ENCODE data around the gene MAP7. TPM values are rescaled to one million over a fixed set of nuclear protein-coding genes. Genes with fewer than 3 reads are reported as not detected.

MAP7 gene
- total RNA-seq, 1 donor from 2014 or later: 1.2 TPM

- H3K4me3 Mint-ChIP-seq (ENCODE audit: low read depth): no peak overlapping the region
- no peaks in the 10 kb centered on the region for H3K36me3 Mint-ChIP-seq (ENCODE audit: low read depth)
- peaks cover 7% of the 10 kb centered on the region for H3K4me1 Mint-ChIP-seq (ENCODE audit: low read depth)
- H3K27me3 Mint-ChIP-seq (ENCODE audit: low read depth): peaks cover 47% of the 10 kb centered on the region
- no peak for DNase-seq (ENCODE audit: low spot score)
- no peak overlapping the region for H3K27ac Mint-ChIP-seq
- no peaks in the 10 kb centered on the region for H3K9me3 Mint-ChIP-seq
- intact Hi-C loops (cut with micrococcal nuclease): no loop called here
Measured at GRCh38 chr6:136552054-136552453, 1.8 kb upstream of the MAP7 start.

DNA sequence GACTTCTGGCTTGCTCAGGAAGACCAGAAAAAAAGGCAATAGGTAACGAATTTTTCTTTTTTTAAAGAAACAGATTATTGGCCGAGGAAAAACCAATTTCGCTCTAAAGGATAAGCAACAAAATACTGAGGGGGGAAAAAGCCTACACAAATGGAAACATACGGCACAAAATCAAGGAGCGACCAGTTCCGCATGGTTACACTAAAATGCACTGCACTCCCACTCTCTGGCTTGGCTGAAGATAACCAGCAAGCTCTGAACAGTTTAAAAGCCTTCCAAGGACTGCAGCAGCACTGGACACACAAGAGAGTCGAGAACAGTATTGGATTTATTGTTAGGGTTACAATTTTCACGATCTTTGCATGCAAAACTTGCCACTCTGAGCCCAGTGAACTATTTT is 881 bp upstream of the MAP7 start:
- Mint-ChIP-seq H3K9me3 (no peaks in the 10 kb centered on the region), H3K4me3 (ENCODE audit: low read depth) (peak overlapping the region; percentile 41), H3K36me3 (ENCODE audit: low read depth) (no peaks in the 10 kb centered on the region), H3K27ac (no peak overlapping the region), H3K4me1 (ENCODE audit: low read depth) (peaks cover 7% of the 10 kb centered on the region), H3K27me3 (ENCODE audit: low read depth) (peaks cover 56% of the 10 kb centered on the region)
- no peak for DNase-seq (ENCODE audit: low spot score)
- intact Hi-C loops (cut with micrococcal nuclease): no loop called here

DNA sequence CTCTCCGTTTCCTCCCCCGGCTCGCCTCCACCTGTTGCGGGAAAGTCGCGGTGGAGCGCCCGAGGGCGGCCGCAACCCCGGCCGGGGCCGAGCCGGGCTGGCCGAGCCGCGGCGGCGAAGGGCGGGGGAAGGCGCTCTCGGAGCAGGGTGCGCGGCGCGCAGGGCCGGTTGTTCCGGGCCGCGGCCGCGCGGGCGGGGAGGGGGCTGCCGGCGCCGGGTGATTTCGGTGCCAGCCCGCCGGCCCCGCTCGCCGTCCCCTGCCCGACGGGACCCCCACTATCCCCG is 235 bp downstream of the MAP7 start:
- Mint-ChIP-seq H3K36me3 (ENCODE audit: low read depth) (no peaks in the 10 kb centered on the region), H3K9me3 (no peaks in the 10 kb centered on the region), H3K27ac (no peak overlapping the region), H3K27me3 (ENCODE audit: low read depth) (peaks cover 63% of the 10 kb centered on the region), H3K4me3 (ENCODE audit: low read depth) (no peak overlapping the region), H3K4me1 (ENCODE audit: low read depth) (peaks cover 7% of the 10 kb centered on the region)
- intact Hi-C loops (cut with micrococcal nuclease): no loop called here
- no peak for DNase-seq (ENCODE audit: low spot score)

DNA sequence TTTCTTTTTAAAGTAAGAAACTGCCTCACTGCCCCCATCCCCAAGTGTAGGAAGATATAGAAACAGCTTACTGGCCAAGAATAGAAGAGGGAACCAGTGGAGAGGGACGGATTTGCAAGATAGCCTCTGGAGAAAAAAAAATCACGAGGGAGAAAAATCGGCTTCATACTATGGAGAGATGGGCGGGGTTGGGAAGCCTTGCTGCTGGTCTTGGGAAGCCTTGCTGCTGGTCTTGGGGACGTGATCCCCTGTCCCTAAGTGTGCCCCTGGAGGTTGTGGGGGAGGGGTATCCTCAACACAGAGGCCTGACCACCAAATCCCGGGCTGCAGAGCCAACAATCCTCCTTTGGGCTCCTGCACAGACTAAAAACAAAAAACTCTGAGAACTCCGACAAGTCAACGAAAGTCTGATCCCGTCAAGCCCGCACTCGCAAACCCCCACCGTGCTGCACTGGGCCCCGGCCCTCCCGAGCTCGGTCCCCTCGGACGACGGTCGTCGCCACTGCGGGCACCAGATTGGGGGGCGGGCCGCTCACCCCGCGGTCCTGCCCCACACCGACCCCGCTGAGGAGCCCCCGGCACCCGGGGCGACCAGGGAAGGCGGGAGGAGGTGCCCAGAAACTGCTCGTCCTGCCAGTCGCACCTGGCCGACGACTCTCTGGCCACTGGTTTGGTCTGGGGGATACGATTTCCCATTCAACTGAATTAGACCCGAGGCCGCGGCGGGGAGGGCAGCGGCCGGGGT is 750 bp downstream of the MAP7 start:
- peaks cover 67% of the 10 kb centered on the region for H3K27me3 Mint-ChIP-seq (ENCODE audit: low read depth)
- no peak for DNase-seq (ENCODE audit: low spot score)
- H3K4me3 Mint-ChIP-seq (ENCODE audit: low read depth): peak overlapping the region; percentile 75
- H3K36me3 Mint-ChIP-seq (ENCODE audit: low read depth): no peaks in the 10 kb centered on the region
- no peaks in the 10 kb centered on the region for H3K9me3 Mint-ChIP-seq
- no peak overlapping the region for H3K27ac Mint-ChIP-seq
- intact Hi-C loops (cut with micrococcal nuclease): no loop called here
- H3K4me1 Mint-ChIP-seq (ENCODE audit: low read depth): peaks cover 7% of the 10 kb centered on the region

GRCh38 chr6:136548582-136549299 is 1.5 kb downstream of the MAP7 start:
- Mint-ChIP-seq H3K9me3 (no peaks in the 10 kb centered on the region), H3K4me1 (ENCODE audit: low read depth) (peaks cover 7% of the 10 kb centered on the region), H3K4me3 (ENCODE audit: low read depth) (peak overlapping the region; percentile 75), H3K27ac (no peak overlapping the region), H3K36me3 (ENCODE audit: low read depth) (no peaks in the 10 kb centered on the region), H3K27me3 (ENCODE audit: low read depth) (peaks cover 71% of the 10 kb centered on the region)
- no peak for DNase-seq (ENCODE audit: low spot score)
- intact Hi-C loops (cut with micrococcal nuclease): no loop called here

- Mint-ChIP-seq H3K27me3 (ENCODE audit: low read depth) (peaks cover 67% of the 10 kb centered on the region), H3K27ac (no peak overlapping the region), H3K4me1 (ENCODE audit: low read depth) (peaks cover 7% of the 10 kb centered on the region), H3K9me3 (no peaks in the 10 kb centered on the region), H3K36me3 (ENCODE audit: low read depth) (no peaks in the 10 kb centered on the region), H3K4me3 (ENCODE audit: low read depth) (no peak overlapping the region)
- no peak for DNase-seq (ENCODE audit: low spot score)
- intact Hi-C loops (cut with micrococcal nuclease): no loop called here
Measured at GRCh38 chr6:136547871-136548270, 2.4 kb downstream of the MAP7 start.

DNA sequence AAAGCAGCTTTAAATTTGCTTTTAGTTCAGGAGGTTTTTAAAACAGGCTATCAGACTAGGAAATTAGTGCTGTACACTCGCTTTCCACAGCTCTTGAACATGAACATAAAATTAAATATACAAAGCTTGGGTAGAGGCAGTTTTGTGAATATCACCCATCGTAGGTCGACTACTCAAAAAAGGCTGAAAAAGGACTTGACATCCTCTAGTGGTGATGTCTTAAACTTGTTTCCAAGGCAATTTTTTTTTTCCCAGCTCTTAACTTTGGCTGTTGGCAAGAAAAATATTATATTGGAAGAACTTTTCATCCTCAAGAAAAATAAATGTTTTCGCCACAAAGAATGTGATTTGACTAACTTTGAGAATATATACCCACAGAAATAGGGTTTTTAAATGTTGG is 2.9 kb downstream of the MAP7 start:
- no peak overlapping the region for H3K27ac Mint-ChIP-seq
- intact Hi-C loops (cut with micrococcal nuclease): no loop called here

GRCh38 chr6:136546331-136546730 is 3.9 kb downstream of the MAP7 start:
- Mint-ChIP-seq H3K27ac (no peak overlapping the region), H3K27me3 (ENCODE audit: low read depth) (peaks cover 59% of the 10 kb centered on the region), H3K4me3 (ENCODE audit: low read depth) (no peak overlapping the region), H3K9me3 (no peaks in the 10 kb centered on the region), H3K4me1 (ENCODE audit: low read depth) (peaks cover 6% of the 10 kb centered on the region), H3K36me3 (ENCODE audit: low read depth) (no peaks in the 10 kb centered on the region)
- intact Hi-C loops (cut with micrococcal nuclease): no loop called here
- no peak for DNase-seq (ENCODE audit: low spot score)

More for the DNA sequence above, 2.9 kb downstream of the MAP7 start:
- Mint-ChIP-seq H3K36me3 (ENCODE audit: low read depth) (no peaks in the 10 kb centered on the region), H3K4me1 (ENCODE audit: low read depth) (peaks cover 7% of the 10 kb centered on the region), H3K27me3 (ENCODE audit: low read depth) (peaks cover 63% of the 10 kb centered on the region), H3K9me3 (no peaks in the 10 kb centered on the region), H3K4me3 (ENCODE audit: low read depth) (no peak overlapping the region)
- no peak for DNase-seq (ENCODE audit: low spot score)

GRCh38 chr6:136544326-136544725 is 5.9 kb downstream of the MAP7 start:
- H3K4me3 Mint-ChIP-seq (ENCODE audit: low read depth): no peak overlapping the region
- no peak overlapping the region for H3K27ac Mint-ChIP-seq
- no peaks in the 10 kb centered on the region for H3K9me3 Mint-ChIP-seq
- peaks cover 6% of the 10 kb centered on the region for H3K4me1 Mint-ChIP-seq (ENCODE audit: low read depth)
- peaks cover 58% of the 10 kb centered on the region for H3K27me3 Mint-ChIP-seq (ENCODE audit: low read depth)
- intact Hi-C loops (cut with micrococcal nuclease): no loop called here
- no peak for DNase-seq (ENCODE audit: low spot score)
- H3K36me3 Mint-ChIP-seq (ENCODE audit: low read depth): no peaks in the 10 kb centered on the region

GRCh38 chr6:136541395-136541794 is 8.8 kb downstream of the MAP7 start:
- intact Hi-C loops (cut with micrococcal nuclease): no loop called here
- no peak overlapping the region for H3K27ac Mint-ChIP-seq
- H3K27me3 Mint-ChIP-seq (ENCODE audit: low read depth): peaks cover 35% of the 10 kb centered on the region
- no peaks in the 10 kb centered on the region for H3K9me3 Mint-ChIP-seq
- no peak overlapping the region for H3K4me3 Mint-ChIP-seq (ENCODE audit: low read depth)
- no peaks in the 10 kb centered on the region for H3K36me3 Mint-ChIP-seq (ENCODE audit: low read depth)
- no peaks in the 10 kb centered on the region for H3K4me1 Mint-ChIP-seq (ENCODE audit: low read depth)
- DNase-seq (ENCODE audit: low spot score): no peak

DNA sequence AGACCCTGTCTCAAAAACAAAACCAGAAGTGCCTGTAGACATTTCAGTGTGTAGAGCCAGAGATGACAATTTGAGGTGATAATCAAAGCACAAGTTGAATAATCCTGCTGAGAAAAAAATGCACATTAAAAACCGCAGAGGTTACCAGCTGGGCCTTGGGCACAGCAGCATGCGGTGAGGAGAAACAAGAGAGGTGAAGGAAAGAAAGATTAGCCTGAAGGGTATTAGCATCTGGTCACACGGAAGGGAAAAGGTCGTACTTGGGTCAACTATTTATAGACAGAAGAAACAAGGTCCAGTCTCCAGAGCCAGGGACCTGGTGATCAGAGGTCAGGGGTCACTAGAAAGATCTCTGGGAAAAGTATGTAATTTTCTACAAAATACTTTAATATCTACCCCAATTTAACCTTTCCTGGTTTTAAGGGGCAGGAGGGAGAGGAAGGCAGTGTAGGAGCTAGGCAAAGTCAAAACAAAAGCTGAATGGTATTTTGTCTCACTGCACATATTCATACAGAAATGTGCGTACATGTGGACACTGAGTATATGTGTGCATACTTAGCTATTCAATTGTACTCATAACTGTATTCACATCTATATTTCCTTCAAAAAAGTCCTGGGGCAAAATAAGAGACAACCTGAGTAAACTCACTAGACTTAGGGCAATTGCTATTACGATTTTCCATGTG is 10.1 kb downstream of the MAP7 start:
- Mint-ChIP-seq H3K27ac (no peak overlapping the region), H3K4me3 (ENCODE audit: low read depth) (no peak overlapping the region), H3K9me3 (no peaks in the 10 kb centered on the region), H3K36me3 (ENCODE audit: low read depth) (no peaks in the 10 kb centered on the region), H3K4me1 (ENCODE audit: low read depth) (no peaks in the 10 kb centered on the region), H3K27me3 (ENCODE audit: low read depth) (peaks cover 27% of the 10 kb centered on the region)
- intact Hi-C loops (cut with micrococcal nuclease): no loop called here
- DNase-seq (ENCODE audit: low spot score): no peak

- Mint-ChIP-seq H3K27me3 (ENCODE audit: low read depth) (peaks cover 20% of the 10 kb centered on the region), H3K4me3 (ENCODE audit: low read depth) (no peak overlapping the region), H3K4me1 (ENCODE audit: low read depth) (no peaks in the 10 kb centered on the region), H3K27ac (no peak overlapping the region), H3K36me3 (ENCODE audit: low read depth) (no peaks in the 10 kb centered on the region), H3K9me3 (no peaks in the 10 kb centered on the region)
- no peak for DNase-seq (ENCODE audit: low spot score)
- intact Hi-C loops (cut with micrococcal nuclease): no loop called here
Measured at GRCh38 chr6:136538836-136539235, 11.4 kb downstream of the MAP7 start.

All from activated T-helper 2 cell treated with anti-CD3 and anti-CD28 coated beads, Interferon-gamma antibody, Interleukin-2, Interleukin-4, amounts not matched to agents 10 μg/mL and 5 μg/mL and 100 μg/mL, durations not matched to agents 14 hours and 24 hours and 36 hours (primary cell).